ENCODE measurements around the gene YIPF5. TPM values are rescaled to one million over a fixed set of nuclear protein-coding genes. Genes with fewer than 3 reads are reported as not detected.
A peak's percentile ranks its signal among the peaks of the same experiment; 100 is the strongest.

YIPF5 gene
- total RNA-seq, 4 donors from 2014 or later: 24.9 to 31.1 (median 28.5) TPM

- H3K4me1 ChIP-seq: no peaks in the 10 kb centered on the region
- no peak for DNase-seq (ENCODE audit: extremely low spot score)
- H3K27me3 ChIP-seq: no peaks in the 10 kb centered on the region
- H3K9me3 ChIP-seq: no peaks in the 10 kb centered on the region
- no peak overlapping the region for H3K4me3 ChIP-seq
- peaks cover 20 to 35% (median 30%) of the 10 kb centered on the region in 4 donors for H3K36me3 ChIP-seq
- WGBS: 60% methylated on average over 2 of the region's 2 CpGs
- H3K27ac ChIP-seq (replicated peaks in 1 of 4): no peak overlapping the region
- intact Hi-C loops (cut with DNase I): no loop called here
- no peak for TF ChIP-seq POLR2AphosphoS5 (IDR thresholded peaks at IDR 0.05)
- no peak for TF ChIP-seq CTCF (IDR thresholded peaks at IDR 0.05)
- no peak for TF ChIP-seq POLR2A (IDR thresholded peaks at IDR 0.05; ENCODE audit: low read depth)
- TF ChIP-seq EP300 (IDR thresholded peaks at IDR 0.05): no peak
These were observed 13.7 kb downstream of the YIPF5 start for GRCh38 chr5:144156767-144157171.

GRCh38 chr5:144151026-144151425 is 19.4 kb downstream of the YIPF5 start:
- intact Hi-C loops (cut with DNase I): no loop called here
- 80% methylated on average over 3 of the region's 3 CpGs for WGBS

GRCh38 chr5:144144956-144145751 is 25.3 kb downstream of the YIPF5 start:
- Histone ChIP-seq H3K27me3 (no peaks in the 10 kb centered on the region), H3K9me3 (no peaks in the 10 kb centered on the region), H3K4me3 (no peak overlapping the region), H3K4me1 (peaks cover 6 to 12% (median 7%) of the 10 kb centered on the region in 4 donors), H3K36me3 (no peaks in the 10 kb centered on the region), H3K27ac (replicated peaks in 1 of 4) (peak overlapping the region in 2 of 4 donors; percentile 11 to 16)
- intact Hi-C loops (cut with DNase I): no loop called here
- 62% methylated on average over 4 of the region's 4 CpGs for WGBS
- DNase-seq (ENCODE audit: extremely low spot score): no peak
- TF ChIP-seq POLR2AphosphoS5 (IDR thresholded peaks at IDR 0.05): peak; percentile 23 to 52
- no peak for TF ChIP-seq POLR2A (IDR thresholded peaks at IDR 0.05; ENCODE audit: low read depth)

More at GRCh38 chr5:144151026-144151425, 19.4 kb downstream of the YIPF5 start:
- no peaks in the 10 kb centered on the region for H3K27me3 ChIP-seq
- DNase-seq (ENCODE audit: extremely low spot score): no peak
- H3K27ac ChIP-seq (replicated peaks in 1 of 4): no peak overlapping the region
- H3K36me3 ChIP-seq: peaks cover 0 to 2% (median 0%) of the 10 kb centered on the region in 4 donors
- no peaks in the 10 kb centered on the region for H3K9me3 ChIP-seq
- peaks cover 0 to 3% (median 0%) of the 10 kb centered on the region in 4 donors for H3K4me1 ChIP-seq
- no peak for TF ChIP-seq CTCF (IDR thresholded peaks at IDR 0.05)
- no peak for TF ChIP-seq POLR2AphosphoS5 (IDR thresholded peaks at IDR 0.05)
- TF ChIP-seq EP300 (IDR thresholded peaks at IDR 0.05): no peak
- no peak for TF ChIP-seq POLR2A (IDR thresholded peaks at IDR 0.05; ENCODE audit: low read depth)
- no peak overlapping the region for H3K4me3 ChIP-seq

GRCh38 chr5:144143625-144144024 is 26.8 kb downstream of the YIPF5 start:
- no peak for TF ChIP-seq CTCF (IDR thresholded peaks at IDR 0.05)
- WGBS: 90% methylated on average over 1 of the region's 1 CpG
- DNase-seq (ENCODE audit: extremely low spot score): no peak
- no peaks in the 10 kb centered on the region for H3K36me3 ChIP-seq
- H3K4me3 ChIP-seq: no peak overlapping the region
- H3K4me1 ChIP-seq: peaks cover 6 to 17% (median 7%) of the 10 kb centered on the region in 4 donors
- no peak overlapping the region for H3K27ac ChIP-seq (replicated peaks in 1 of 4)
- H3K27me3 ChIP-seq: no peaks in the 10 kb centered on the region
- no peaks in the 10 kb centered on the region for H3K9me3 ChIP-seq
- intact Hi-C loops (cut with DNase I): no loop called here

GRCh38 chr5:144142824-144143162 is 27.7 kb downstream of the YIPF5 start:
- no peaks in the 10 kb centered on the region for H3K36me3 ChIP-seq
- H3K27me3 ChIP-seq: no peaks in the 10 kb centered on the region
- 64% methylated on average over 1 of the region's 1 CpG for WGBS
- intact Hi-C loops (cut with DNase I): no loop called here
- H3K4me1 ChIP-seq: peaks cover 6 to 17% (median 7%) of the 10 kb centered on the region in 4 donors
- no peak overlapping the region for H3K4me3 ChIP-seq
- no peak for DNase-seq (ENCODE audit: extremely low spot score)
- no peak overlapping the region for H3K27ac ChIP-seq (replicated peaks in 1 of 4)
- H3K9me3 ChIP-seq: no peaks in the 10 kb centered on the region
- no peak for TF ChIP-seq EP300 (IDR thresholded peaks at IDR 0.05)
- TF ChIP-seq POLR2A (IDR thresholded peaks at IDR 0.05; ENCODE audit: low read depth): no peak
- no peak for TF ChIP-seq POLR2AphosphoS5 (IDR thresholded peaks at IDR 0.05)
- no peak for TF ChIP-seq CTCF (IDR thresholded peaks at IDR 0.05)

Data from esophagus muscularis mucosa (tissue), 4 donors.